GM12878 (cell line): ENCODE results near the gene LRCH2. TPM values are rescaled to one million over a fixed set of nuclear protein-coding genes. Genes with fewer than 3 reads are reported as not detected.

Source experiments
- ATAC-seq: fragments of 200-7000 bp; cut with Tn5 transposase; 3 replicates; pipeline ENCODE4 v1.9.1; 2020; ENCODE audit warnings: mild to moderate bottlenecking, moderate library complexity
- BruUV-seq: library from RNA; stranded (reverse); fragments of 400-500 nt; replicated peaks from 2 replicates; lab custom pipeline; 2021; lab: Mats Ljungman, UMichigan
- CTCF ChIA-PET: fragments of 300-600 bp; sonication (Branson Sonifier 250); formaldehyde crosslinking; extraction: SDS; loops from one replicate; lab custom pipeline; 2021; ENCODE audit warnings: inconsistent platforms; lab: Yijun Ruan, JAX
- POLR2A ChIA-PET: fragments of 350-600 bp; formaldehyde crosslinking; extraction: SDS; loops from one replicate; lab custom pipeline; 2021; ENCODE audit warnings: inconsistent platforms; lab: Charles Lee
- RAD21 ChIA-PET: fragments of 300-600 bp; sonication (Branson Sonifier 250); formaldehyde crosslinking; loops from one replicate; lab custom pipeline; 2023; ENCODE audit warnings: antibody characterized with exemption; ENCODE audit not compliant: unreplicated experiment; lab: Charles Lee
- SMC1A ChIA-PET: fragments of 300-600 bp; sonication (Branson Sonifier 250); formaldehyde crosslinking; loops from one replicate; lab custom pipeline; 2023; ENCODE audit not compliant: unreplicated experiment, uncharacterized antibody; lab: Charles Lee
- DNase-seq: peaks from one replicate; pipeline ENCODE4 v3.0.0-alpha.2; 2011; ENCODE audit warnings: low read depth, low spot score
- FAIRE-seq: peaks from 3 replicates; lab custom pipeline; 2011; peaks lifted over from hg19 to GRCh38; lab: Jason Lieb, UNC
- H2AFZ ChIP-seq: 2 replicates; pipeline ENCODE4 v1.6.0; 2011; ENCODE audit warnings: low read depth, low read length, control low read depth; ENCODE audit not compliant: control insufficient read depth
- H3K27ac ChIP-seq: 2 replicates; pipeline ENCODE4 v1.5.1; 2011; ENCODE audit warnings: control low read depth; ENCODE audit not compliant: control insufficient read depth, insufficient read depth
- H3K27me3 ChIP-seq, 2 experiments: replicated peaks in 1 of 2; 2 replicates each; pipeline versions ENCODE4 v1.6.0 to v1.6.1; 2011; ENCODE audit warnings: low read length in 1 of 2; ENCODE audit not compliant: control insufficient read depth in 2 of 2, insufficient read depth in 2 of 2
- H3K36me3 ChIP-seq, 2 experiments: 2 replicates each; pipeline ENCODE4 v1.5.1; 2011; ENCODE audit warnings: low read length in 1 of 2; ENCODE audit not compliant: control insufficient read depth in 2 of 2, insufficient read depth in 2 of 2
- H3K4me1 ChIP-seq: 2 replicates; pipeline ENCODE4 v1.6.1; 2011; ENCODE audit warnings: mild to moderate bottlenecking, low read length, moderate library complexity, mixed read lengths; ENCODE audit not compliant: control insufficient read depth, insufficient read depth
- H3K4me2 ChIP-seq: 2 replicates; pipeline ENCODE4 v1.6.0; 2011; ENCODE audit warnings: control low read depth; ENCODE audit not compliant: control insufficient read depth, insufficient read depth
- H3K4me3 ChIP-seq: fragments of 200-600 bp; sonication (generic); 2 replicates; pipeline ENCODE4 v1.5.1; 2016
- H3K79me2 ChIP-seq: 2 replicates; pipeline ENCODE4 v1.6.0; 2011; ENCODE audit warnings: low read length; ENCODE audit not compliant: control insufficient read depth, insufficient read depth
- H3K9ac ChIP-seq: 2 replicates; pipeline ENCODE4 v1.8.0; 2011; ENCODE audit warnings: low read length, control low read depth, mixed read lengths; ENCODE audit not compliant: control insufficient read depth, insufficient read depth
- H3K9me3 ChIP-seq: replicated peaks from 3 replicates; pipeline ENCODE4 v1.5.1; 2011; ENCODE audit warnings: mild to moderate bottlenecking, low read length; ENCODE audit not compliant: control insufficient read depth, insufficient read depth
- H4K20me1 ChIP-seq: 2 replicates; pipeline ENCODE4 v1.6.0; 2011; ENCODE audit not compliant: control insufficient read depth, insufficient read depth
- FOXM1 ChIP-seq: IDR thresholded peaks from 2 replicates; pipeline ENCODE4 v1.6.1; 2012; ENCODE audit warnings: low read depth, mild to moderate bottlenecking, inconsistent platforms, low read length, moderate library complexity
- JUND ChIP-seq: IDR thresholded peaks from 2 replicates; pipeline ENCODE4 v1.6.1; 2012; ENCODE audit warnings: low read depth, mild to moderate bottlenecking, low read length, improper control_type of control experiment, moderate library complexity
- MEF2A ChIP-seq: IDR thresholded peaks from 2 replicates; pipeline ENCODE4 v1.6.1; 2011; ENCODE audit warnings: low read depth, mild to moderate bottlenecking, low read length, moderate library complexity; ENCODE audit not compliant: insufficient read depth
- MEF2B ChIP-seq: fragments of 450-650 bp; IDR thresholded peaks from 2 replicates; pipeline ENCODE4 v1.6.1; 2018; ENCODE audit warnings: mild to moderate bottlenecking, moderate library complexity; ENCODE audit not compliant: partially characterized antibody, poor library complexity, severe bottlenecking
- MTA2 ChIP-seq: fragments of 450-650 bp; IDR thresholded peaks from 2 replicates; pipeline ENCODE4 v1.6.1; 2016; ENCODE audit warnings: low read depth, mild to moderate bottlenecking, moderate library complexity
- PML ChIP-seq: IDR thresholded peaks from 2 replicates; pipeline ENCODE4 v1.6.1; 2012; ENCODE audit warnings: low read length, inconsistent platforms
- RAD51 ChIP-seq: fragments of 450-650 bp; IDR thresholded peaks from 2 replicates; pipeline ENCODE4 v1.6.1; 2016; ENCODE audit warnings: moderate library complexity, mild to moderate bottlenecking, inconsistent platforms
- RUNX3 ChIP-seq: IDR thresholded peaks from 2 replicates; pipeline ENCODE4 v1.6.1; 2012; ENCODE audit warnings: low read length, inconsistent platforms
- SMARCA5 ChIP-seq: fragments of 450-650 bp; IDR thresholded peaks from 2 replicates; pipeline ENCODE4 v1.6.1; 2017; ENCODE audit warnings: mild to moderate bottlenecking
- SP1 ChIP-seq: IDR thresholded peaks from one replicate; pipeline ENCODE4 v1.6.1; 2011; ENCODE audit warnings: low read depth, low read length
- WGBS: methylation state at CpG from one replicate; pipeline ENCODE4 v1.1.6; 2016; ENCODE audit warnings: low lambda C conversion rate; ENCODE audit not compliant: insufficient replicate concordance, insufficient coverage; ENCODE audit errors: missing lambda C conversion rate; 5-methylcytosine and 5-hydroxymethylcytosine counted together
- in situ Hi-C: fragments of 300-500 bp; cut with MboI; formaldehyde crosslinking; loops from 9 replicates; pipeline ENCODE4 v1.14.3; 2018; ENCODE audit warnings: mixed read lengths
- intact Hi-C: fragments of 100-400 bp; cut with micrococcal nuclease; formaldehyde crosslinking; loops from one replicate; pipeline ENCODE4 v1.14.2; 2022; ENCODE audit not compliant: unreplicated experiment
- polyA plus RNA-seq, 11 experiments: library from polyadenylated mRNA; depleted of rRNA in 4 of 11; unstranded in 6 of 11; stranded (reverse) in 5 of 11; fragments of >200 nt; fragmentation: Nextera tagmentation in 4 of 11; fragmentation: Illumina TruSeq in 1 of 11; extraction: Ambion mirVana in 4 of 11; extraction: Trizol in 1 of 11; gene quantifications; 1 replicate in 1 of 11; 2 replicates in 10 of 11; pipeline versions ENCODE4 v1.2.1 to v1.2.3, GENCODE V29; 2011 to 2016; ENCODE audit warnings: inconsistent platforms in 2 of 11, missing spikeins in 2 of 11, low read depth in 1 of 11
- total RNA-seq, 4 experiments: library from RNA; depleted of rRNA in 3 of 4; stranded (reverse); fragments of >200 nt in 3 of 4; fragmentation: Illumina TruSeq in 1 of 4; extraction: Trizol in 1 of 4; gene quantifications; 2 replicates each; pipeline versions ENCODE4 v1.2.1 to v1.2.3, GENCODE V29; 2013 to 2021

The LRCH2 gene
- total and polyA plus RNA-seq, 10 of the 15 experiments (the other 5 are each of a cell fraction or from before 2014, with no cell fraction given): 0.01 to 0.10 (median 0.03) TPM; not detected in 7

DNA sequence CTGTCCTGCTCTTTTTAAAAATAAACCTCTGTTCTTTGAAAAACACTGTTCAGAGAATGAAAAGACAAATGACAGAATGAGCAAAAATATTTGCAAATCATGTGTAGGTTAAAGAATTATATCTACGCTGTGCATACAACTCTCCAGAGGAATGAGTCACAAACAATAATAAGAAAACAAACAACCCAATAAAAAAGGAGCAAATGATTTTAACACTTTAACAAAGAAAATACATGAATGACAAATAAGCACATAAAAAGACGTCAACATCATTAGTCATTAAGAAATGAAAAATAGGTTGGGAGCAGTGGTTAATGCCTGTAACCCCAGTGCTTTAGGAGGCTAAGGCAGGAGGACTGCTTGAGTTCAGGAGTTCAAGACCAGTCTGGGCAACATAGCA lies 21.1 kb upstream of the LRCH2 start:
- no peak overlapping the region for H3K4me3 ChIP-seq
- H3K27ac ChIP-seq: no peak overlapping the region
- POLR2A ChIA-PET: no interaction called here
- H3K9ac ChIP-seq: no peak overlapping the region
- no peak for TF ChIP-seq FOXM1
- TF ChIP-seq PML: no peak
- no peaks in the 10 kb centered on the region for H3K79me2 ChIP-seq
- intact Hi-C loops (no loop called here), in situ Hi-C loops (no loop called here)
- no peaks in the 10 kb centered on the region for H3K36me3 ChIP-seq
- H3K4me2 ChIP-seq: no peak overlapping the region
- no peak for DNase-seq
- H3K4me1 ChIP-seq: no peaks in the 10 kb centered on the region
- CTCF ChIA-PET: no interaction called here
- no peaks in the 10 kb centered on the region for H4K20me1 ChIP-seq
- no peak for ATAC-seq
- no peak overlapping the region for H2AFZ ChIP-seq
- H3K27me3 ChIP-seq: no peaks in the 10 kb centered on the region
- SMC1A ChIA-PET: no interaction called here
- BruUV-seq: no TSS peak
- H3K9me3 ChIP-seq: no peaks in the 10 kb centered on the region
- WGBS: 46% methylated on average over 2 of the region's 2 CpGs
- no peak for FAIRE-seq
- RAD21 ChIA-PET: no interaction called here

DNA sequence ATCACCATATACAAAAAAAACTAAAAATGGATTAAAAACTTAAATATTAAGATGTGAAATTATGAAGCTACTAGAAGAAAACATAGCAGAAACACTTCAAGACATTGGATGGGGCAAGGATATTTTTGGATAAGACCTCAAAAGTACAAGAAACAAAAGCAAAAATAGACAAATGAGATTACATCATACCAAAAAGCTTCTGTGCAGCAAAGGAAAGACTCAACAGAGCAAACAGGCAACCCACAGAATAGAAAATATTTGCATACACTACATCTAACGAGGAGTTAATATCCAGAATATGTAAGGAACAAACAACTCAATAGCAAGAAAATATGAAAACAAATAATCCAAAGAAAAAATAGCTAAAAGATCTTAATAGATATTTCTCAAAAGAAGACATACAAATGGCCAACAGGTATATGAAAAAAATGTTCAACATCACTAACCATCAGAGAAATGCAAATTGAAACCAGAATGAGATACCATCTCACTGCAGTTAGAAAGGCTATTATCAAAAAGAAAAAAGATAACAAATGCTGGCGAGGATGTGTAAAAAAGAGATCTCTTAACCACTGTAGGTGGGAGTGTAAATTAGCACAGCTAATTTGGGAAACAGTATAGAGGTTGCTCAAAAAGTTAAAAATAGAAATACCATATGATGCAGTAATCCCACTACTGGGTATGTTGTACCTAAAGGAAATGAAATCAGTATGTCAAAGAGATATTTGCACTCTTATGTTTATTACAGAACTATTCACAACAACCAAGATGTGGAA lies 17.8 kb upstream of the LRCH2 start:
- TF ChIP-seq RAD51 (no peak), MEF2A (0 out of 2 replicates have a peak, but pooled peaks have one; percentile 29), SP1 (no peak), RUNX3 (peak; percentile 36; the same call in 1 of the 2 replicates), MEF2B (peak; percentile 66), SMARCA5 (no peak), JUND (no peak), MTA2 (peak; percentile 66; the same call in 1 of the 2 replicates)
- H3K36me3 ChIP-seq: no peaks in the 10 kb centered on the region
- H3K27me3 ChIP-seq: no peaks in the 10 kb centered on the region
- SMC1A ChIA-PET: interaction anchor here (1.0 kb wide), 1 partner anchor 24 kb away, joined by 3 read pairs; no protein-coding TSS in a partner anchor
- no peaks in the 10 kb centered on the region for H4K20me1 ChIP-seq
- no peak for DNase-seq
- intact Hi-C loops: no loop called here
- in situ Hi-C loops: no loop called here
- RAD21 ChIA-PET: no interaction called here
- POLR2A ChIA-PET: no interaction called here
- peak; percentile 71 for ATAC-seq
- CTCF ChIA-PET: interaction anchor here (0.9 kb wide), 1 partner anchor 11 kb away, joined by 3 read pairs; no protein-coding TSS in a partner anchor
- H3K27ac ChIP-seq: no peak overlapping the region
- no peaks in the 10 kb centered on the region for H3K4me1 ChIP-seq
- no peaks in the 10 kb centered on the region for H3K79me2 ChIP-seq
- no peak overlapping the region for H3K4me3 ChIP-seq
- H2AFZ ChIP-seq: no peak overlapping the region
- 0% methylated on average over 2 of the region's 2 CpGs for WGBS
- no peak overlapping the region for H3K4me2 ChIP-seq
- FAIRE-seq: no peak
- no peak overlapping the region for H3K9ac ChIP-seq
- no peaks in the 10 kb centered on the region for H3K9me3 ChIP-seq
- BruUV-seq: no TSS peak
